Gastroesophageal sphincter (tissue), 4 donors: ENCODE results near the gene WBP1L. TPM values are rescaled to one million over a fixed set of nuclear protein-coding genes. Genes with fewer than 3 reads are reported as not detected.

Source experiments
- ATAC-seq: fragments of 150-250 bp; one replicate; pipeline ENCODE4 v1.9.1; 2016; ENCODE audit warnings: mild to moderate bottlenecking, moderate library complexity
- H3K27ac ChIP-seq, 4 donors: fragments of 200-600 bp; sonication (generic) in 3 of 4; 1 replicate in 3 of 4; 2 replicates in 1 of 4; pipeline ENCODE4 v1.5.1; 2016 to 2019
- H3K27me3 ChIP-seq: fragments of 200-600 bp; sonication (generic); one replicate; pipeline ENCODE4 v1.5.1; 2019
- H3K36me3 ChIP-seq, 2 donors: fragments of 200-600 bp; sonication (generic); one replicate each; pipeline ENCODE4 v1.5.1; 2019; ENCODE audit warnings: control low read depth in 1 of 2
- H3K4me1 ChIP-seq, 3 donors: fragments of 200-600 bp; sonication (generic); 1 replicate in 2 of 3; 2 replicates in 1 of 3; pipeline ENCODE4 v1.5.1; 2016 to 2019; ENCODE audit warnings: control low read depth in 2 of 3
- H3K4me3 ChIP-seq, 2 donors: fragments of 200-600 bp; sonication (generic); one replicate each; pipeline ENCODE4 v1.5.1; 2019; ENCODE audit warnings: mild to moderate bottlenecking in 1 of 2, moderate library complexity in 1 of 2
- H3K9me3 ChIP-seq, 3 donors: fragments of 200-600 bp; sonication (generic); one replicate each; pipeline ENCODE4 v1.5.1; 2017 to 2019; ENCODE audit warnings: control low read depth in 2 of 3
- EP300 ChIP-seq: sonication (generic); formaldehyde crosslinking; IDR thresholded peaks from one replicate; pipeline ENCODE4 v1.6.1; 2017; ENCODE audit warnings: antibody characterized with exemption, mild to moderate bottlenecking
- POLR2A ChIP-seq, 2 donors: fragments of 450-650 bp; IDR thresholded peaks; one replicate each; pipeline ENCODE4 v1.6.1; 2017; ENCODE audit warnings: antibody characterized with exemption in 2 of 2, mild to moderate bottlenecking in 2 of 2, moderate library complexity in 1 of 2
- POLR2AphosphoS5 ChIP-seq: sonication (generic); formaldehyde crosslinking; IDR thresholded peaks from one replicate; pipeline ENCODE4 v1.6.1; 2017; ENCODE audit warnings: antibody characterized with exemption
- WGBS, 2 donors: methylation state at CpG; one replicate each; pipeline ENCODE4 v1.1.5; 2018; ENCODE audit warnings: low coverage in 1 of 2; 5-methylcytosine and 5-hydroxymethylcytosine counted together
- small RNA-seq, 4 donors: library from RNA; depleted of rRNA; stranded (forward); fragments of <200 nt; gene quantifications; one replicate each; pipeline ENCODE3, GENCODE V24; 2016
- total RNA-seq, 4 donors: library from RNA; depleted of rRNA; stranded (reverse); fragments of >200 nt; gene quantifications; one replicate each; pipeline ENCODE4 v1.1.0, GENCODE V29; 2016
- TF ChIP-seq, protein P1 (sequence below), 4 experiments: fragments of 200-600 bp in 2 of 4; fragments of 450-650 bp in 2 of 4; sonication (generic) in 1 of 4; IDR thresholded peaks; one replicate each; pipeline ENCODE4 v1.5.1; 2017 to 2019; ENCODE audit warnings: antibody characterized with exemption in 4 of 4, mild to moderate bottlenecking in 2 of 4, moderate library complexity in 2 of 4

The WBP1L gene
- total RNA-seq, 4 donors from 2014 or later: 125 to 142 (median 132) TPM

- peaks cover 0 to 20% (median 4%) of the 10 kb centered on the region in 3 donors for H3K4me1 ChIP-seq
- no peak for ATAC-seq
- TF ChIP-seq EP300: no peak
- TF ChIP-seq POLR2AphosphoS5: no peak
- TF ChIP-seq, protein P1, sequence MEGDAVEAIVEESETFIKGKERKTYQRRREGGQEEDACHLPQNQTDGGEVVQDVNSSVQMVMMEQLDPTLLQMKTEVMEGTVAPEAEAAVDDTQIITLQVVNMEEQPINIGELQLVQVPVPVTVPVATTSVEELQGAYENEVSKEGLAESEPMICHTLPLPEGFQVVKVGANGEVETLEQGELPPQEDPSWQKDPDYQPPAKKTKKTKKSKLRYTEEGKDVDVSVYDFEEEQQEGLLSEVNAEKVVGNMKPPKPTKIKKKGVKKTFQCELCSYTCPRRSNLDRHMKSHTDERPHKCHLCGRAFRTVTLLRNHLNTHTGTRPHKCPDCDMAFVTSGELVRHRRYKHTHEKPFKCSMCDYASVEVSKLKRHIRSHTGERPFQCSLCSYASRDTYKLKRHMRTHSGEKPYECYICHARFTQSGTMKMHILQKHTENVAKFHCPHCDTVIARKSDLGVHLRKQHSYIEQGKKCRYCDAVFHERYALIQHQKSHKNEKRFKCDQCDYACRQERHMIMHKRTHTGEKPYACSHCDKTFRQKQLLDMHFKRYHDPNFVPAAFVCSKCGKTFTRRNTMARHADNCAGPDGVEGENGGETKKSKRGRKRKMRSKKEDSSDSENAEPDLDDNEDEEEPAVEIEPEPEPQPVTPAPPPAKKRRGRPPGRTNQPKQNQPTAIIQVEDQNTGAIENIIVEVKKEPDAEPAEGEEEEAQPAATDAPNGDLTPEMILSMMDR (IDR thresholded peaks at IDR 0.05): no peak
- no peak for TF ChIP-seq POLR2A (IDR thresholded peaks at IDR 0.05)
- no peaks in the 10 kb centered on the region for H3K9me3 ChIP-seq
- WGBS, 2 donors: 81 to 92% methylated on average over 2 to 3 of the region's 3 CpGs
- no peak overlapping the region for H3K27ac ChIP-seq
- no peaks in the 10 kb centered on the region for H3K27me3 ChIP-seq
- H3K36me3 ChIP-seq: peaks cover 0 to 21% of the 10 kb centered on the region in 2 donors
- no peak overlapping the region for H3K4me3 ChIP-seq
These were observed 113.1 kb downstream of the WBP1L start for GRCh38 chr10:102856758-102857424.

- Histone ChIP-seq H3K27me3 (no peaks in the 10 kb centered on the region), H3K36me3 (peaks cover 3 to 41% of the 10 kb centered on the region in 2 donors), H3K4me1 (peaks cover 0 to 15% (median 4%) of the 10 kb centered on the region in 3 donors), H3K4me3 (no peak overlapping the region), H3K9me3 (no peaks in the 10 kb centered on the region), H3K27ac (no peak overlapping the region)
- 62 to 100% methylated on average over 1 to 2 of the region's 2 CpGs for WGBS, 2 donors
- TF ChIP-seq POLR2A (IDR thresholded peaks at IDR 0.05): no peak
- TF ChIP-seq, protein P1 (IDR thresholded peaks at IDR 0.05): no peak
- TF ChIP-seq EP300: no peak
- ATAC-seq: no peak
These were observed 116.2 kb downstream of the WBP1L start for GRCh38 chr10:102859911-102860310.

DNA sequence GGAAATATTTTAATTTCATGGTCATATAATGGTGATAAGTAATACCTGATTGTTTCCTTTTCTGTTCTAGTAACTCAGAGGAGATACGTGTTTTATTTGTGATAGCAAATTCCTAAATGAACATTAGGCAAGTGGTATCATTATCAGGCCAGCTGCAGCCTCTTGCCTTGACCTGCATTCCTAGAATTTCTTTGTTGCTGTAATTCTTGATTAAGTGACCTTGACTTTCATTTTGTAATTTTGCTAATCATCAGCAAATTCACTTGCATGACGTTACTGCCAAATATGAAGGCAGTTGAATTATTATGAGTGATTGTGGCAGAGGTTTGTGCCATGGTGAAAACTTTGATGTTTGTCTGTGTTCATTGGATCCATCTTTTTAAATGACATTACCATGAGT, 119.9 kb downstream of the WBP1L start:
- ATAC-seq: no peak
- Histone ChIP-seq H3K4me1 (peaks cover 0 to under 1% (median 0%) of the 10 kb centered on the region in 3 donors), H3K4me3 (no peak overlapping the region), H3K27ac (no peak overlapping the region), H3K9me3 (no peaks in the 10 kb centered on the region), H3K27me3 (no peaks in the 10 kb centered on the region), H3K36me3 (peaks cover 3 to 52% of the 10 kb centered on the region in 2 donors)
- TF ChIP-seq, protein P1 (IDR thresholded peaks at IDR 0.05): no peak
- TF ChIP-seq POLR2AphosphoS5: no peak
- no peak for TF ChIP-seq EP300
- TF ChIP-seq POLR2A (IDR thresholded peaks at IDR 0.05): no peak
- WGBS, 2 donors: 81% methylated on average over 2 of the region's 2 CpGs

GRCh38 chr10:102865620-102866019, 121.9 kb downstream of the WBP1L start:
- TF ChIP-seq POLR2A (IDR thresholded peaks at IDR 0.05) (no peak), EP300 (no peak), POLR2AphosphoS5 (no peak)
- TF ChIP-seq, protein P1 (IDR thresholded peaks at IDR 0.05): no peak
- Histone ChIP-seq H3K4me3 (no peak overlapping the region), H3K27ac (no peak overlapping the region), H3K4me1 (peaks cover 0 to 15% (median 5%) of the 10 kb centered on the region in 3 donors), H3K9me3 (no peaks in the 10 kb centered on the region), H3K27me3 (no peaks in the 10 kb centered on the region), H3K36me3 (peaks cover 3 to 44% of the 10 kb centered on the region in 2 donors)
- WGBS, 2 donors: 89 to 97% methylated on average over 3 of the region's 3 CpGs
- ATAC-seq: no peak

Small RNAs within 50 kb of the gene (small RNA-seq; reads per million reads assigned to genes)
- 0 reads per million in 4 donors for gene RNU6-1231P

Other genes with a start within 250 kb of the WBP1L start
- 100 to 1,000 TPM; 157 to 221 (median 179) TPM for gene ACTR1A, start 241.2 kb upstream of the WBP1L start, total RNA-seq
- 1 to 10 TPM; 5.3 to 10.0 (median 8.6) TPM for gene SUFU, start 240.0 kb upstream of the WBP1L start, total RNA-seq
- gene TRIM8, start 99.5 kb upstream of the WBP1L start, total RNA-seq: 100 to 1,000 TPM in 3 of 4 donors, 10 to 100 TPM in 1; 96.7 to 171 (median 131) TPM
- 1 to 10 TPM; 7.1 to 9.8 (median 9.1) TPM for gene ARL3, start 29.6 kb upstream of the WBP1L start, total RNA-seq
- gene SFXN2, start 29.3 kb upstream of the WBP1L start, total RNA-seq: 1 to 10 TPM in 2 of 4 donors, under 1 TPM in 2; 0.45 to 3.2 (median 1.2) TPM
- gene CYP17A1, start 93.5 kb downstream of the WBP1L start, total RNA-seq: not detected
- gene BORCS7, start 110.3 kb downstream of the WBP1L start, total RNA-seq: 10 to 100 TPM; 24.3 to 47.3 (median 28.9) TPM
- gene AS3MT, start 125.5 kb downstream of the WBP1L start, total RNA-seq: 10 to 100 TPM in 1 of 4 donors, 1 to 10 TPM in 3; 5.1 to 13.1 (median 8.9) TPM
- 10 to 100 TPM in 1 of 4 donors, 1 to 10 TPM in 3; 3.8 to 10.7 (median 7.5) TPM for gene CNNM2, start 174.3 kb downstream of the WBP1L start, total RNA-seq